DMS 273 (cell line): ENCODE measurements around the gene PPP1R16B.
A peak's percentile ranks its signal among the peaks of the same experiment; 100 is the strongest.

Source experiments
- DNase-seq: peaks from one replicate; lab custom pipeline; 2025; ENCODE audit not compliant: unreplicated experiment; lab: John Stamatoyannopoulos, UW

Gene PPP1R16B

DNA sequence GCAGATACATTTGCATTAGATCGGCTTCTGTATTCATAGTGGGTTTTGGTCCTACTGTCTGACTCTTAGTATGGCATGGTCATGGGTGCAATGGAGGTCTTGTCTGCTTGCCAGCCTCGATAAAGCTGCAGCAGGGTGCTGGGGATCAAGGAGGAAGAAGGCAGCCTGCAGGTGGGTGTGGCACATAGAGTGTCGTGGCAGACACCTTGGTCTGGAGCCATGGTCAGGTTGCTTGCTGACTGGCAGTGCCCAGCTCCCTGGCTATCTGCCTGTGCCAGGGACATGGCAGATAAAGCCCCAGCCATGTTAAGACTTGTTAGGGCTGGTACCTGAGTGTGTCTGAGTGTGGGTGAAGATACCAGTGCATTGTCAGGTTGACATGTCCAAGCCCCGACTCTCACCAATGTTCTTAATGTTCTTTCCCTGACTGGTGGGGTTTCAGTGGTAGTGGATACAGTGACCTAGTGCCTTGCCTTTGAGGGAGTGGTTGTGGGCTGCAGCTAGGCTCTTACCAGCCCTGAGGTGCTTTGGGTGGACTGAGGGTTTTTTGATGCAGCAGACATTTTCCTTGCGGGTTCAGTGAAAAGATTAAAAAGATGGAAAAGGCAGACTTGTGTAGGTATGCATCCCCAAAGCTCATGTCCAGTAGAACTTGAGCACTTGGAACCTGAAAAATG lies 122.5 kb downstream of the PPP1R16B start:
- DNase-seq: peak; percentile 17

GRCh38 chr20:38930242-38930569 lies 124.7 kb downstream of the PPP1R16B start:
- DNase-seq: no peak

DNA sequence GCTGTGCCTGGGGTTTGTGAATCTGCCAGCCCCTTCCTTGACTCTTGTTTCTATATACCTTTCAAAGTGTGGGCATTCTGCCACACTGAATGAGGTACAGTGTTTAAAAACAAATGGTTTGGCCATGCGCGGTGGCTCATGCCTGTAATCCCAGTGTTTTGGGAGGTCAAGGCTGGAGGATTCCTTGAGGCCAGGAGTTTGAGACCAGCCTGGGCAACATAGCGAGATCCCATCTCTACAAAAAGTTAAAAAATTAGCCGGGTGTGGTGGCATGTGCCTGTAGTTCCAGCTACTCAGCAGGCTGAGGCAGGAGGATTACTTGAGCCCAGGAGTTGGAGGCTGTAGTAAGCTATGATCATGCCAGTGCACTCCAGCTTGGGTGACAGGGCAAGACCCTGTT lies 126.5 kb downstream of the PPP1R16B start:
- DNase-seq: no peak

- DNase-seq: no peak
Observed at GRCh38 chr20:38932457-38933120, 127.1 kb downstream of the PPP1R16B start.

GRCh38 chr20:38934530-38934929 lies 129.0 kb downstream of the PPP1R16B start:
- no peak for DNase-seq

- DNase-seq: peak; percentile 23
Observed at GRCh38 chr20:38935285-38935684, 129.8 kb downstream of the PPP1R16B start.

DNA sequence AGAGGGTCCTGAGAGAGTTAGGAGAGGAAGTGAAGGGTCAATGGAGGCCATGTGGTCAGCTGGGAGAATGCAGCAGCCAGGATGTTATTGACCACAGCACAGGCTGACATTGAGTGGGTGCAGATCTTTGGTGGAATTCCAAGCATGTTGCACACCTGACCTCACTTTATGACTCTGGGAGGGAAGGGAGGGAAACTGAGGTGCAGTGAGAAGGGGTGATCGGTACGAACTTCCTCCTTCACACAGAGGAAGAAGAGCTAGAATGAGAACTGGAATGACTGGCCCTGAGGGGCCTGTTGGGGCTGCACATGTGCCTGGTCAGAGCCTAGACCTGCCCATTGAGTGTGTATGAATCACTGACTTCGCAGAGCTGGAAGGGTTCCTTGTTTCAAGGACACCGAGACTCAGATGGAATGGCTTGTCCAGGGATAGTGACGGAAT lies 130.5 kb downstream of the PPP1R16B start:
- no peak for DNase-seq

GRCh38 chr20:38937000-38937399 lies 131.5 kb downstream of the PPP1R16B start:
- no peak for DNase-seq

DNA sequence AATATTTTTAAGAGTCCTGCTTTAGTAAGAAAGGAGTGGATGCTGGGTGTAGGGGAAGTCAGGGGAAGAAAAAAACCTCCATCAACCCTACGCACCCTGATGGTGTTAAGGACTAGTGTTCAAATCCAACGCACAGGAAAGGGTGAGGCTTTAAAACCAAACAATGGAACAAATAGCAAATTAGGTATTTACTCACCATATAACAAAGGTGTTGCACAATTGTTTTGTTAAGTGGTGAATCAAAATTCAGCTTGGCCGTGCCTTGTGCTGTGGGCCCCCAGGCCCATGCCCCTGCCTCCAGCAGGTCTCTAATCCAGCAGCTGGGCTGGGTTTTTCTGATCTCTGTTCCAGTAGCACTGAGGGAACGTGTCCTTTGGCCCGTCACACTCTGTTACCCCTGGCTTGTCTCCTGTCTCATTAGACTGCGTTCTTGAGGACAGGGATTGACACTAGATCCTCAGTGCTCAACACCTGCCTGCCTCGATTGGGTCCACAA lies 132.5 kb downstream of the PPP1R16B start:
- no peak for DNase-seq

DNA sequence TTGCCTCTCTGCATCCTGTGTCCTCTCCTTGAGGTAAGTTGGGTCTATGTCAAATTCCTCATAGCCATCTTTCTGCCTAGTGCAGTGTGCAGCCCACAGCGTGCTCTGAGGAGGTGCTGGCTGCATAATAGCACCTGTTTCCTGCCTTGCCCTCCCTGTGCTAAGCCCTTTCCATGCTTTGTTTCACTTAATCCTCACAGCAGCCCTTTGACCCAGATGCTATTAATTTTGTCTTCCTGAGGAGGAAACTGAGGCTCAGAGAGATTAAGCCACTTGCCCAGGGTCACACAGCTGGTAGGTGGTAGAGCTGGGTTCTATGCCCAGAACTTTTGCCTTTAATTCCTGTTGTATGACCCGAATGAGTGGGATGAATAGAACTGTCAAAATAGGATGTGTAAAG lies 134.2 kb downstream of the PPP1R16B start:
- no peak for DNase-seq

DNA sequence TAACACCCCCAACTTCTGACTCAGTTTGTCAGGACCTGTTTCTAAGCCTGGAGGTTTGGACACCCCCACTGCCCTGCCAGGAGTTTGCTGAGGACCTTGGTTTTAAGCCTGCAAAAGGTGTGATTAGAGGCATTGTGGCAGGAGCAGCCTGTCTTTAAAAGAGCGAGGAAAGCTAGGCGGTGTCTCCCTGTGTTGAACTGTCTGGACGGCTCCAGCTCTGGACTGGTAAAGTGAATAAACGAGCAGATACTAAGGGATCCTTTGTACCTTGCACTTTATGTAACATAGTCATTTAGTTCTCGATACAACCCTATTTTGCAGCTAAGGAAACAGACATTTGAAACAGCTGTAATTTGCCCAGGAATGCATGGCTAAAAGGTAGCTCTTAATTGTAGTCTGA lies 135.1 kb downstream of the PPP1R16B start:
- DNase-seq: no peak

DNA sequence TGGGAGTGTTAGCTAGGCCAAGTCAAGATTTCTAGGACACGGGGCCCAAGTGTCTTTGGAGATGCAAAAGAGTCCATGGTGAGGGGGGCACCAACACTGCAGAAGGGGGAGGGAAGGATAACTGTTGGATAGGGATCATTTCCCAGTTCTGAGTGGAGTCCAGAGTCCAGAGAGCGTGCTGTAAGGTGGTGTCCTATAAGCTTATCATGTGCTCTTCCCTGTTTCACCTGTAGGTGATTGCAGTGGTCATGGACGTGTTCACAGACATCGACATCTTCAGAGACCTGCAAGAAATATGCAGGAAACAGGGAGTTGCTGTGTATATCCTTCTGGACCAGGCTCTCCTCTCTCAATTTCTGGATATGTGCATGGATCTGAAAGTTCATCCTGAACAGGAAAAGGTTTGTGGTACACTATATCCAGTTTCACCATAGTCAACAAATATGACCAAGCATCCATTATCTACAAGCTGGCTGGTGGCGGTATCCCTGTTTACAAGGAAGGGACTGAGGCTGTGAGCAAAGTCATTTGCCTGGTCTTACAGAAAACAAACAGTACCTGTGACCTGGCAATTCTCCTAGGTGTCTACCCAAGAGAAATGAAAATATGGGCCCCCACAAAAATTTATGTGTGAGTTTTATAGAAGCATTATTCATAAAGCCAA lies 136.4 kb downstream of the PPP1R16B start:
- no peak for DNase-seq

DNA sequence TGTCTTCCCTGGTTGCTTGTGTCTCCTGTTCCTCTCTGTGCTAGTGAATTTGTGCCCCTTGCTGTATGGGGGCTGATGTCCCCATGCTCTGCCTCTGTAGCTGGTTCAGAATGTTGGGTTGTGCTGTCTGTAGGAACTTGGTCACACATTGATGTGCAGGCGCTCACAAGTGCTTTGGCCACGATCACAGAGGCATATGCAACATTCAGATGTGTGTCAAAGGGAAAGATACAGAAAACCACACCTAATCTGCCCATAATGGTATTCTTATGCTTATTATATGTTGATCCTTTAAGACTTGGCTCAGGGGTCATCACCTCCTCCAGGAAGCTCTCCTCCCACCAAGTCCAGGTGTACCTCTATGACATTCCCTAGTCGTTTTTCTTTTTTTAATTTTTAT lies 139.5 kb downstream of the PPP1R16B start:
- no peak for DNase-seq

GRCh38 chr20:38946836-38947235 lies 141.3 kb downstream of the PPP1R16B start:
- no peak for DNase-seq

GRCh38 chr20:38947931-38948362 lies 142.4 kb downstream of the PPP1R16B start:
- no peak for DNase-seq

DNA sequence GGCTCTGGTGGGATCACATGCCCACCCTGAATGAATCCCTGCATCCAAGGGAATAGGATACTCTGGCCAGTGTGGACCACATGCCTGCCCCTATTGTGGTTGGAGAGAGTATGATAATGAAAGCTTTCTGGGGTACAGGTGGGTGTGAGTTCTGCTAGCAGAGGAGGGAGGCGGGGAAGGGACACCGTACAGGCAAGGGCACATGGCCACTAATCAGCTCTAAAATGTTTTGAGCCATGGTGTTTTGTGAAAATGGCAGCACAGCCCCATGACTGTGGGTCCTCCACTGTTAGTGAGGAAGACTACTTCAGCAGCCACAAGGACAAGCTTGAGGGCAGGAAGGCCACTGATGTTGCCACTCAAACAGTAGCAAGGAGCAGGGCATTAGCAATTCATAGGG lies 144.8 kb downstream of the PPP1R16B start:
- DNase-seq: no peak

DNA sequence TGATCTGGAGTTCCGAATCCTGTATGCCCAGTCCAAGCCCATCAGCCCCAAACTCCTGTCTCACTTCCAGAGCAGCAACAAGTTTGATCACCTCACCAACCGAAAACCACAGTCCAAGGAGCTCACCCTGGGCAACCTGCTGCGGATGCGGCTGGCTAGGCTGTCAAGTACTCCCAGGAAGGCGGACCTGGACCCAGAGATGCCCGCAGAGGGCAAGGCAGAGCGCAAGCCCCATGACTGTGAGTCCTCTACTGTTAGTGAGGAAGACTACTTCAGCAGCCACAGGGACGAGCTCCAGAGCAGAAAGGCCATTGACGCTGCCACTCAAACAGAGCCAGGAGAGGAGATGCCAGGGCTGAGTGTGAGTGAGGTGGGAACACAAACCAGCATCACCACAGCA lies 146.1 kb downstream of the PPP1R16B start:
- DNase-seq: no peak

DNA sequence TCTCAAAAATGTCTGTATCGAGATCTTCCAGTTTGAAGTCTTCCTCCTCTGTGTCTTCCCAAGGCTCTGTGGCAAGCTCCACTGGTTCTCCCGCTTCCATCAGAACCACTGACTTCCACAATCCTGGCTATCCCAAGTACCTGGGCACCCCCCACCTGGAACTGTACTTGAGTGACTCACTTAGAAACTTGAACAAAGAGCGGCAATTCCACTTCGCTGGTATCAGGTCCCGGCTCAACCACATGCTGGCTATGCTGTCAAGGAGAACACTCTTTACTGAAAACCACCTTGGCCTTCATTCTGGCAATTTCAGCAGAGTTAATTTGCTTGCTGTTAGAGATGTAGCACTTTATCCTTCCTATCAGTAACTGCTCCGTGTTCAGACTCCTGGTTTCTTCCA lies 146.7 kb downstream of the PPP1R16B start:
- DNase-seq: no peak

DNA sequence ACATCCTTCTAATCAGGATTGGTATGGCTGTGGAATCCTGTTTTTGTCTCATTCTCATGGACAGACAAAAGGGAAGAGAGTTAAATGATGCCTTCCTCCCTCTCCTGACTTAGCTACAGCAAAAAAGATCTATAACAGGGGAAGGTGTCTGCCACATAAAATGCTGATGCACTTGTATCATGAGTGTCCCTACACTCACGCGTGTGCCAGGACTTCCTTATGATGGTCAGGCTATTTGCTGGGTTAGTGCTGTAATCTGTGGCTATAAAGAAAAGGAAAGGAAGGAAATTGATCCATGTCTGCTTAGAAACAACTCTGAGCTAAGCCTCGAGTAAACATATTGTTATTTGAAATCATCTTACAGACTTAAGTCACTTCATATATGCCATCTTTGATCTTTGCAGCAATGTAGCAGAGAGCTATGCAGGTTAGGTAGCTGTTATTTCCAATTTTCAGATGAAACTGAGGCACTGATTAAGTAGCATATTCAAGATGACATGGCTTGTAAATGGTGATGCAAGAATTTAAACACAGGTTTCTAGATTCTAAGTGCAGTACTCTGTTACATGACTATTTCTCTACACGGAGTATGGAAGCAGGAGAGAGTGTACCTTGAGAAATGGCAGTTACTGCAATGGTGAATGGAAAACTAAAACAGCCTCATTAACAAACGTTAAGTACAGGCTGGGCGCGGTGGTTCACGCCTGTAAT lies 148.3 kb downstream of the PPP1R16B start:
- DNase-seq: no peak

DNA sequence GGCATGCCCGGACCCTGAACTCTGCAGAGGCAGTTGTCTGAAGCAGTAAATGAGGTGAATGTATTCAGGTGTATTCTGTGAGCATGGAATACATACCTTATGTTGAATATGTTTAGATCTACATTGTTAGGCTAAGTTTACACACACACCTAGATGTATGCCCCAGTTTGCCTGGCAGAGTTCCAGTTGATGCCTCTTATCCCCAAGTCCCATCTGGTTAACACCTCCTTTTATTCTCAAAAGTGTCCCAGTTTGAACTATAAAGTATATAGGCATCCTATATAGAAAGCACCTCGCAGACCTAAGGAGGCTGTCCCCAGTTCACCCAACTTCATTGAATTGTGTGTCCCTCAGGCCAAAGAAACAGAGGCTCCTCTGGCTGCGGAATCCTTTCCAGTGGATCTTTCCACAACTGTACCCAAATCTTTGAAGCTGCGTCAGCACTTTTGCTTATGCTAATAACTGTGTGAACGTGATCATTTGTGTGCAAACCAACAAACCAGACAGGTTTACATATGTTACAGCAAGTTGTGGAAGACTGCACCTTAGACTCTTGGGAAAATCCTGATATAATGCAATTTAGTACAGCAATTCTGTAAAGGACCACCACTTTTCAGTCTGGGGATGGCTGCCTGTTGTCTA lies 151.9 kb downstream of the PPP1R16B start:
- peak; percentile 25 for DNase-seq

GRCh38 chr20:38957915-38958485 lies 152.5 kb downstream of the PPP1R16B start:
- DNase-seq: no peak
